B cell (primary cell): ENCODE measurements around the gene BTBD18. TPM values are rescaled to one million over a fixed set of nuclear protein-coding genes. Genes with fewer than 3 reads are reported as not detected.

Experiments used
- ATAC-seq: fragments of 200-7000 bp; cut with Tn5 transposase; one replicate; pipeline ENCODE4 v1.10.0; 2021; ENCODE audit warnings: low read depth, mild to moderate bottlenecking, moderate number of reproducible peaks, moderate library complexity
- CTCF ChIA-PET: fragments of 350-600 bp; sonication (Branson Sonifier 250); formaldehyde crosslinking; loops from one replicate; lab custom pipeline; 2021; ENCODE audit warnings: antibody characterized with exemption, inconsistent platforms; lab: Charles Lee
- POLR2A ChIA-PET: fragments of 350-600 bp; sonication (Branson Sonifier 250); formaldehyde crosslinking; loops from one replicate; lab custom pipeline; 2021; ENCODE audit warnings: antibody characterized with exemption; lab: Charles Lee
- DNase-seq: peaks from one replicate; pipeline ENCODE4 v3.0.0; 2013
- H2AFZ ChIP-seq: 2 replicates; pipeline ENCODE4 v1.6.1; 2012; ENCODE audit warnings: mild to moderate bottlenecking, low read depth, low read length; ENCODE audit not compliant: insufficient read depth, poor library complexity, severe bottlenecking
- H3K27ac ChIP-seq, 2 donors: 1 replicate in 1 of 2; 2 replicates in 1 of 2; pipeline ENCODE4 v1.5.1; 2012 to 2013; ENCODE audit warnings: low read length in 2 of 2, mild to moderate bottlenecking in 2 of 2, moderate library complexity in 1 of 2
- H3K27me3 ChIP-seq, 4 experiments: fragments of 200-600 bp in 1 of 4; sonication (generic) in 1 of 4; replicated peaks in 1 of 4; 1 replicate in 2 of 4; 2 replicates in 2 of 4; pipeline versions ENCODE4 v1.6.1 to v1.7.0; 2013 to 2016; ENCODE audit warnings: low read length in 3 of 4, mild to moderate bottlenecking in 2 of 4, mixed read lengths in 1 of 4, moderate library complexity in 1 of 4; ENCODE audit not compliant: insufficient read depth in 4 of 4, control insufficient read depth in 3 of 4; ENCODE audit errors: control extremely low read depth in 1 of 4
- H3K36me3 ChIP-seq, 2 experiments: replicated peaks in 1 of 2; 1 replicate in 1 of 2; 2 replicates in 1 of 2; pipeline versions ENCODE4 v1.6.1 to v1.7.1; 2013; ENCODE audit warnings: low read length in 1 of 2; ENCODE audit not compliant: insufficient read depth in 2 of 2, control insufficient read depth in 1 of 2; ENCODE audit errors: control extremely low read depth in 1 of 2, extremely low read depth in 1 of 2
- H3K4me1 ChIP-seq, 2 donors: fragments of 200-600 bp in 1 of 2; sonication (generic) in 1 of 2; 1 replicate in 1 of 2; 2 replicates in 1 of 2; pipeline versions ENCODE4 v1.5.1 to v1.6.1; 2013 to 2017; ENCODE audit warnings: low read length in 2 of 2; ENCODE audit not compliant: control insufficient read depth in 2 of 2, insufficient read depth in 2 of 2
- H3K4me2 ChIP-seq: replicated peaks from 2 replicates; pipeline ENCODE3; 2012; ENCODE audit warnings: mild to moderate bottlenecking, low read depth, low read length; ENCODE audit not compliant: poor library complexity, severe bottlenecking
- H3K4me3 ChIP-seq, 5 experiments: fragments of 200-600 bp in 1 of 5; sonication (generic) in 1 of 5; 1 replicate in 3 of 5; 2 replicates in 2 of 5; pipeline versions ENCODE4 v1.5.1 to v1.7.0; 2011 to 2016; ENCODE audit warnings: low read length in 4 of 5, mild to moderate bottlenecking in 4 of 5, low read depth in 2 of 5, control low read depth in 1 of 5, moderate library complexity in 1 of 5; ENCODE audit not compliant: insufficient read depth in 1 of 5; ENCODE audit errors: control extremely low read depth in 1 of 5, extremely low read depth in 1 of 5
- H3K79me2 ChIP-seq: fragments of 200-600 bp; sonication (generic); one replicate; pipeline ENCODE4 v1.6.0; 2016; ENCODE audit warnings: low read length; ENCODE audit not compliant: control insufficient read depth, insufficient read depth
- H3K9ac ChIP-seq: fragments of 200-600 bp; sonication (generic); 2 replicates; pipeline ENCODE4 v1.6.1; 2017; ENCODE audit warnings: mild to moderate bottlenecking, low read length, moderate library complexity
- H3K9me3 ChIP-seq, 3 donors: one replicate each; pipeline versions ENCODE4 v1.6.1 to v1.7.1; 2013; ENCODE audit warnings: low read length in 2 of 3; ENCODE audit not compliant: control insufficient read depth in 2 of 3, insufficient read depth in 1 of 3; ENCODE audit errors: control extremely low read depth in 1 of 3
- H4K20me1 ChIP-seq: 2 replicates; pipeline ENCODE4 v1.6.0; 2012; ENCODE audit warnings: mild to moderate bottlenecking, low read length; ENCODE audit not compliant: insufficient read depth, control insufficient read depth, poor library complexity, severe bottlenecking
- H3K27ac Mint-ChIP-seq: one replicate; pipeline ENCODE4 v1.8.0; 2021; ENCODE audit warnings: mixed read lengths
- H3K27me3 Mint-ChIP-seq: one replicate; pipeline ENCODE4 v1.8.0; 2021; ENCODE audit warnings: mixed read lengths
- H3K4me1 Mint-ChIP-seq: one replicate; pipeline ENCODE4 v1.8.0; 2021; ENCODE audit warnings: mixed read lengths
- H3K4me3 Mint-ChIP-seq: one replicate; pipeline ENCODE4 v1.8.0; 2021; ENCODE audit warnings: mixed read lengths
- H3K9me3 Mint-ChIP-seq: one replicate; pipeline ENCODE4 v1.8.0; 2022; ENCODE audit warnings: mixed read lengths; ENCODE audit not compliant: insufficient read depth
- CTCF ChIP-seq: fragments of 200-600 bp; IDR thresholded peaks from one replicate; pipeline ENCODE4 v1.8.0; 2022; ENCODE audit warnings: antibody characterized with exemption, mild to moderate bottlenecking
- EZH2 ChIP-seq: IDR thresholded peaks from 2 replicates; pipeline ENCODE4 v1.6.1; 2012; ENCODE audit warnings: borderline replicate concordance, low read depth, mild to moderate bottlenecking, moderate library complexity, low read length; ENCODE audit not compliant: insufficient read depth, poor library complexity, severe bottlenecking
- WGBS: methylation state at CpG from one replicate; pipeline ENCODE4 v1.1.5; 2013; ENCODE audit warnings: missing lambda C conversion rate; ENCODE audit not compliant: insufficient coverage; 5-methylcytosine and 5-hydroxymethylcytosine counted together
- intact Hi-C: fragments of 100-400 bp; cut with micrococcal nuclease; formaldehyde crosslinking; loops from one replicate; pipeline ENCODE4 v1.10.0; 2022
- polyA plus RNA-seq: library from polyadenylated mRNA; depleted of rRNA; stranded (reverse); fragments of >200 nt; gene quantifications from 2 replicates; pipeline ENCODE4 v1.2.3, GENCODE V29; 2012
- total RNA-seq, 2 donors: library from RNA; stranded (reverse); fragments of 120-200 nt in 1 of 2; gene quantifications; 1 replicate in 1 of 2; 2 replicates in 1 of 2; pipeline versions ENCODE4 v1.2.3 to v1.2.4, GENCODE V29; 2013 to 2022

The BTBD18 gene
- total and polyA plus RNA-seq, 2 donors (not counting 1 experiment from before 2014, with no cell fraction given): not detected

DNA sequence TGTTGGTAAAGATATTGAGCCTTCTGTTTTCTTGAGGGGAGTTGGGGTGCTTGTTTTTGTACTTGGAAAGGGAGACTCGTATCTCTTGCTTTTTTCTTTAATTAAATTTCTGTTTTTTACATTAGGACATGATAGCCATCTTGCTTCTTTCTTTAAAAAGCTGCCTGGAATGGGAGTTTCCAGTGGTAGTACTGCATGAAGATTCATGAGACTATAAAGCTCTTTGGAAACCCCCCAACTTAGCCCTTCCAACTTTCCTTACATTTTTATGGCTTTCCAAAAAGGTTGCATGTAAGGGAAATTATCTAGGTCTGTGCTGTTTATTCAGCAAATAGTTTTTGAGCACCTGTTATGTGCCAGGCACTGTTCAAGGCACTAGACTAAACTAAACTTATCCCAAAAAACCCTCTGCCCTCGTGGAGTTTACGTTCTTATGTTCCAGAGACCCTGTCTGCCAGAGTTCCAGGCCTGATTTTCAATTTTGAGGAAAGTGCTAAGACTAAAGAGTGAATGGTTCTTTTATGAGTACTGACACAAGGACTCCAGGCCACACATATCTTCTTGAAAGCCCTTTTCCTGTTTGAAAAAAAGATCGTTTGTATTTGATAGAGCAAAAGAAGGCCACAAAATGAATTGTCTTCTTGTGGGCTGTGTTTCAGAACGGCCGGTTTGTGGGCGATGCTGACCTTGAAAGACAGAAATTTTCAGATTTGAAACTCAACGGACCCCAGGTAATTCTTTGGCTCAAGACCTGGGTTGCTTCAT is 41.9 kb upstream of the BTBD18 start:
- peak overlapping the region; percentile 91 for H3K27ac Mint-ChIP-seq
- H3K9ac ChIP-seq: peak overlapping the region; percentile 64
- peaks cover 4 to 12% of the 10 kb centered on the region in 2 experiments for H3K36me3 ChIP-seq
- CTCF ChIA-PET: interaction anchor here (0.8 to 3.3 kb wide), 4 partner anchors 7 to 52 kb away, joined by 3 to 13 read pairs (median 4); partner anchors contain the start of gene SELENOH
- WGBS: 40% methylated on average over 3 of the region's 8 CpGs
- DNase-seq: no peak
- H3K4me3 Mint-ChIP-seq: peak overlapping the region; percentile 80
- intact Hi-C loops: loop anchor here (2.0 to 10.0 kb wide), 3 partner anchors 127 to 1361 kb away; partner anchors contain the start of gene TIMM10
- POLR2A ChIA-PET: interaction anchor here (0.6 to 0.7 kb wide), 2 partner anchors 28 to 52 kb away, joined by 3 read pairs; partner anchors contain the start of gene SELENOH
- H3K4me3 ChIP-seq: peak overlapping the region in 4 of 5 experiments; percentile 21 to 62 (median 34)
- ATAC-seq: no peak
- H3K79me2 ChIP-seq: peaks cover 30% of the 10 kb centered on the region
- H3K27ac ChIP-seq: peak overlapping the region; percentile 87 to 97
- no peaks in the 10 kb centered on the region for H3K27me3 ChIP-seq
- no peak overlapping the region for H2AFZ ChIP-seq
- H3K4me1 Mint-ChIP-seq: peaks cover 49% of the 10 kb centered on the region
- no peaks in the 10 kb centered on the region for H3K9me3 ChIP-seq
- no peak for TF ChIP-seq CTCF
- TF ChIP-seq EZH2: no peak
- H3K4me1 ChIP-seq: peaks cover 41 to 45% of the 10 kb centered on the region in 2 donors
- no peaks in the 10 kb centered on the region for H3K9me3 Mint-ChIP-seq
- no peaks in the 10 kb centered on the region for H3K27me3 Mint-ChIP-seq
- peak overlapping the region; percentile 86 for H3K4me2 ChIP-seq
- no peaks in the 10 kb centered on the region for H4K20me1 ChIP-seq
